Parathyroid adenoma (tissue), 2 donors: ENCODE results near the gene ADRB1.

Experiments
- H2AFZ ChIP-seq: fragments of 300-600 bp; sonication (generic); one replicate; pipeline ENCODE4 v1.7.0; 2017; ENCODE audit warnings: antibody characterized with exemption, mild to moderate bottlenecking
- H3K27ac ChIP-seq: fragments of 300-600 bp; sonication (generic); one replicate; pipeline ENCODE4 v1.7.0; 2017
- H3K27me3 ChIP-seq: fragments of 300-600 bp; sonication (generic); one replicate; pipeline ENCODE4 v1.7.0; 2017; ENCODE audit warnings: low read length; ENCODE audit not compliant: control insufficient read depth, insufficient read depth
- H3K36me3 ChIP-seq: fragments of 300-600 bp; sonication (generic); one replicate; pipeline ENCODE4 v1.7.0; 2017; ENCODE audit warnings: low read length; ENCODE audit not compliant: control insufficient read depth, insufficient read depth
- H3K4me1 ChIP-seq: fragments of 300-600 bp; sonication (generic); one replicate; pipeline ENCODE4 v1.7.0; 2017; ENCODE audit warnings: control low read depth
- H3K4me2 ChIP-seq: fragments of 300-600 bp; sonication (generic); one replicate; pipeline ENCODE4 v1.7.0; 2017; ENCODE audit warnings: low read length
- H3K4me3 ChIP-seq: fragments of 300-600 bp; sonication (generic); one replicate; pipeline ENCODE4 v1.7.0; 2017; ENCODE audit warnings: low read depth, low read length
- H3K79me2 ChIP-seq: fragments of 300-600 bp; sonication (generic); one replicate; pipeline ENCODE4 v1.7.0; 2017; ENCODE audit warnings: control low read depth
- H3K9ac ChIP-seq: fragments of 300-600 bp; sonication (generic); one replicate; pipeline ENCODE4 v1.7.0; 2017; ENCODE audit warnings: mild to moderate bottlenecking
- H3K9me3 ChIP-seq: fragments of 300-600 bp; sonication (generic); one replicate; pipeline ENCODE4 v1.7.0; 2017; ENCODE audit warnings: low read length; ENCODE audit not compliant: control insufficient read depth
- TF ChIP-seq, protein P1 (sequence below): fragments of 300-600 bp; sonication (generic); IDR thresholded peaks from one replicate; pipeline ENCODE4 v1.7.0; 2017; ENCODE audit warnings: antibody characterized with exemption, mild to moderate bottlenecking
- donor health status: primary hyperparathyroidism.

ADRB1 gene

DNA sequence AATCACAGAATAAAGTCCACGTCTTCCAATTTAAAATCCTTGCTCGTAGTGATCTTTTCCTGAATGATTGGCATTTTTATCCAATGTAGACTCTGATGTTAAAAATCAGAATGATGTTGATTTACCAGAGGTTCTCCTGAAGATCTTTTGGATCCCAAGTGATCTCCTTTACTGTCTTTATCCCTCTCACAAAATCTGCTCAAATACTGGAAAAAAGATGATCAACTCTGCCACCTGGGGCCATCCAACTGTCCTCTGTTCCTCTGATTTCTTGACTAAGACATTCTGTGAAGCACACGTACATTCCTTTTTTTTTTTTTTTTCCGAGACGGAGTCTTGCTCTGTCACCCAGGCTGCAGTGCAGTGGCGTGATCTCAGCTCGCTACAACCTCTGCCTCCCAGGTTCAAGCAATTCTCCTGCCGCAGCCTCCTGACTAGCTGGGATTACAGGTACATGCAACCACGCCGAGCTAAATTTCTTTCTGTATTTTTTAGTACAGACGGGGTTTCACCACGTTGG is 18.0 kb upstream of the ADRB1 start:
- Histone ChIP-seq H2AFZ (no peak overlapping the region), H3K79me2 (no peaks in the 10 kb centered on the region), H3K9me3 (no peaks in the 10 kb centered on the region), H3K27ac (no peak overlapping the region), H3K9ac (no peak overlapping the region), H3K4me1 (no peaks in the 10 kb centered on the region), H3K27me3 (no peaks in the 10 kb centered on the region), H3K36me3 (no peaks in the 10 kb centered on the region), H3K4me2 (no peak overlapping the region), H3K4me3 (no peak overlapping the region)
- TF ChIP-seq, protein P1, sequence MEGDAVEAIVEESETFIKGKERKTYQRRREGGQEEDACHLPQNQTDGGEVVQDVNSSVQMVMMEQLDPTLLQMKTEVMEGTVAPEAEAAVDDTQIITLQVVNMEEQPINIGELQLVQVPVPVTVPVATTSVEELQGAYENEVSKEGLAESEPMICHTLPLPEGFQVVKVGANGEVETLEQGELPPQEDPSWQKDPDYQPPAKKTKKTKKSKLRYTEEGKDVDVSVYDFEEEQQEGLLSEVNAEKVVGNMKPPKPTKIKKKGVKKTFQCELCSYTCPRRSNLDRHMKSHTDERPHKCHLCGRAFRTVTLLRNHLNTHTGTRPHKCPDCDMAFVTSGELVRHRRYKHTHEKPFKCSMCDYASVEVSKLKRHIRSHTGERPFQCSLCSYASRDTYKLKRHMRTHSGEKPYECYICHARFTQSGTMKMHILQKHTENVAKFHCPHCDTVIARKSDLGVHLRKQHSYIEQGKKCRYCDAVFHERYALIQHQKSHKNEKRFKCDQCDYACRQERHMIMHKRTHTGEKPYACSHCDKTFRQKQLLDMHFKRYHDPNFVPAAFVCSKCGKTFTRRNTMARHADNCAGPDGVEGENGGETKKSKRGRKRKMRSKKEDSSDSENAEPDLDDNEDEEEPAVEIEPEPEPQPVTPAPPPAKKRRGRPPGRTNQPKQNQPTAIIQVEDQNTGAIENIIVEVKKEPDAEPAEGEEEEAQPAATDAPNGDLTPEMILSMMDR = no peak

DNA sequence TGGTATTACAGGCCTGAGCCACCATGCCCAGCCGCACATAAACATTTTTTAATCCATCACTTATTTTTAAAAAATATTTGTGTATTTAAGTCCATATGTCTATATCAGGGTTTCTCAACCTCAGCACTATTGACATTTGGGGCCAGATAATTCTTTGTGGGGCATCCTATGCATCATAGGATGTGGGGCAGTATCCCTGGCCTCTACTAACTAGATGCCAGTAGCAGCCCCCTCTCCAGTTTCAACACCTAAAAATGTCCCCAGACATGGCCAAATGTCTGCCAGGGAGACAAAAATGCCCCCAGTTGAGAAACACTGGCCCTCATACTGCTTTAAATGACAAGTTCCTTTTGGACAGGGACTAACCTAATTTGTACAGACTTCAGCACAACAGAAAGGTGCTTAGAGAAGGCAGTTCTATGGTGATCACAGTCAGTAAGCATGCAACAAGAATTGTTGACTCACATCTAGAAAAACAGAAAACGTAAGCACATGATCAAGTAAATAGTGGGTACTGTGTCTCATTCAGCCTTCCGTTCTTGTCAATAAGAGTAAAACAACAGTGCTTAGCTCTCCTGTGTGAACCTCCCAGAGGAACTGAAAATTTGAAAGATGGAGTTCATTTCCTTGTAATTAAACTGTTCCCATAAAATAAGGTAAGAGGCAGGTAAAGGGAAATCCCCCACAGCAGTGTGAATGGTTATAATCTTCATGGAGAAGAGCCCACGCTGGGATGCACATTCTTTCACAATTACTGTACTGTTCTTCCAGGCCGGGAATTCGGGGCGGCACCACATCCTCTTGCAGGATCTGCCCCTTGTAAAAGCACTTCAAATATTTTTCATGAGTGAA is 17.3 kb upstream of the ADRB1 start:
- Histone ChIP-seq H3K9ac (no peak overlapping the region), H3K27me3 (no peaks in the 10 kb centered on the region), H3K27ac (no peak overlapping the region), H3K79me2 (no peaks in the 10 kb centered on the region), H3K4me3 (no peak overlapping the region), H2AFZ (no peak overlapping the region), H3K4me1 (no peaks in the 10 kb centered on the region), H3K36me3 (no peaks in the 10 kb centered on the region), H3K9me3 (no peaks in the 10 kb centered on the region), H3K4me2 (no peak overlapping the region)
- TF ChIP-seq, protein P1 = no peak

DNA sequence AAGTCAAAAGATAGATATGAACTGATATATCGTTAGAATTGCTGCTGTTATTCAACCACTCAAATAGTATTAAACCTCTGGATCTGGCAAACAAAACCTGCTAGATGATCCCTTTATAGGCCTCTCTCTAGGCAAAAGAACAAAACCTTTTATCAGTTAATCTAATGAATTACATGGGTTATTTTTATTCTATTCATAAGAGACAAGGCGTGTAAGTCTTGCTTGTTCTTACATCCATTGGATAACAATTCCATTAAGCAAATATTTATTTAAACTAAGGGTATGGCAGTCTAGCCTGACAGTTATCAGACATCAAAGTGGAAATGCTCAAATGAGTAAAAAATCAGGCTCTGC is 16.6 kb upstream of the ADRB1 start:
- Histone ChIP-seq H3K36me3 (no peaks in the 10 kb centered on the region), H3K9ac (no peak overlapping the region), H3K4me1 (no peaks in the 10 kb centered on the region), H3K27ac (no peak overlapping the region), H3K9me3 (no peaks in the 10 kb centered on the region), H3K4me2 (no peak overlapping the region), H2AFZ (no peak overlapping the region), H3K4me3 (no peak overlapping the region), H3K79me2 (no peaks in the 10 kb centered on the region), H3K27me3 (no peaks in the 10 kb centered on the region)
- TF ChIP-seq, protein P1 = no peak

DNA sequence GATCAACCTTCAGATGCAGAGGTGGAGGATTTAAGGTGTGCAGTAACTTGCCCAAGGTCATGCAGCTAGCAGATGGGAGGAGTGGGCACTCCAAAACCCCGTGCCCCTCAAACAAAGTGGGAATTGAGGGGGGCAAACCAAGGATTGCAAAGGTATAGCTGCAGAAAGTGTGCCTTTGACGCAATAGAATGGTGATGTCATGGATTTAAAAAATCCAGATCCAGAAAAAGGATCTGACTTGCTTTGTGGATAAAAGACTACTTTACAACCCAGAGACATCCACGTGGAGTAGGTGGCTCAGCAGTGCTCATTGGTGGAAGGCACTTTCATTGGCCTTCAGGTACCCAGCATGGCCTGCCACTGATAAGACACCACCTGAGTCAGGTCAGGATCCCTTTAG is 15.7 kb upstream of the ADRB1 start:
- Histone ChIP-seq H2AFZ (no peak overlapping the region), H3K4me3 (no peak overlapping the region), H3K36me3 (no peaks in the 10 kb centered on the region), H3K79me2 (no peaks in the 10 kb centered on the region), H3K9ac (no peak overlapping the region), H3K9me3 (no peaks in the 10 kb centered on the region), H3K27ac (no peak overlapping the region), H3K4me1 (no peaks in the 10 kb centered on the region), H3K27me3 (no peaks in the 10 kb centered on the region), H3K4me2 (no peak overlapping the region)
- TF ChIP-seq, protein P1 = no peak

DNA sequence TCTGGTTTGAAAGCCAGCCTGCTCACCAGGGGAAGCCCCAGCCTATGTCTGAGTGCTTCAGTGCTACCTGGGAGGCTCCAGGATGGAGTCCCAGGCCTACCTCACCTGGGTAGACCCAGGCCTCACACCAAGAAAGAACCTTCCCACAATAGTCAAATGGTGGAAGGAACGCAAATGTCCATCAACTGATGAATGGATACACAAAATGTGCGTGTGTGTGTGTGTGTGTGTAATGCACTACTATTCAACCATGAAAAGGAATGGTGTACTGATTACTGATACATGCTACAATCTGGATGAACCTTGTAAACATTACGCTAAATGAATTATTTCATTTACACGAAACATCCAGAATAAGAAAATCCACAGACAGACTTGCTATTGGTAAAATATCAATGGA is 15.2 kb upstream of the ADRB1 start:
- Histone ChIP-seq H3K9me3 (no peaks in the 10 kb centered on the region), H3K4me2 (no peak overlapping the region), H2AFZ (no peak overlapping the region), H3K4me1 (no peaks in the 10 kb centered on the region), H3K27me3 (no peaks in the 10 kb centered on the region), H3K27ac (no peak overlapping the region), H3K4me3 (no peak overlapping the region), H3K79me2 (no peaks in the 10 kb centered on the region), H3K9ac (no peak overlapping the region), H3K36me3 (no peaks in the 10 kb centered on the region)
- TF ChIP-seq, protein P1 = no peak
